Activated T-helper 17 cell treated with anti-CD3 and anti-CD28 coated beads, Interleukin-2, amount 50 U/mL, for 72 hours (primary cell): ENCODE results near the gene CPLX4. TPM values are rescaled to one million over a fixed set of nuclear protein-coding genes. Genes with fewer than 3 reads are reported as not detected.
"Not testable (repeated sequence)": the region's sequence is repeated elsewhere in the genome, so short reads cannot be mapped to it uniquely, and the experiment has no call there.

Experiments used
- ATAC-seq: fragments of 150-1000 bp; cut with Tn5 transposase; replicated peaks from 2 replicates; pipeline ENCODE4 v1.10.0; 2021; ENCODE audit warnings: mild to moderate bottlenecking, moderate library complexity
- H3K27ac Mint-ChIP-seq: one replicate; pipeline ENCODE4 v1.8.0; 2022; ENCODE audit warnings: mixed read lengths
- H3K27me3 Mint-ChIP-seq: one replicate; pipeline ENCODE4 v1.8.0; 2022; ENCODE audit warnings: mixed read lengths
- H3K36me3 Mint-ChIP-seq: one replicate; pipeline ENCODE4 v1.8.0; 2022; ENCODE audit warnings: low read depth, mild to moderate bottlenecking, mixed read lengths
- H3K4me1 Mint-ChIP-seq: one replicate; pipeline ENCODE4 v1.8.0; 2022; ENCODE audit warnings: mixed read lengths
- H3K4me3 Mint-ChIP-seq: one replicate; pipeline ENCODE4 v1.8.0; 2022; ENCODE audit warnings: mild to moderate bottlenecking, mixed read lengths
- H3K9me3 Mint-ChIP-seq: one replicate; pipeline ENCODE4 v1.8.0; 2022; ENCODE audit warnings: mixed read lengths
- total RNA-seq, 2 donors: library from RNA; stranded (reverse); gene quantifications; one replicate each; pipeline ENCODE4 v1.2.3, GENCODE V29; 2022

Gene CPLX4
- total RNA-seq, 2 donors from 2014 or later: not detected

DNA sequence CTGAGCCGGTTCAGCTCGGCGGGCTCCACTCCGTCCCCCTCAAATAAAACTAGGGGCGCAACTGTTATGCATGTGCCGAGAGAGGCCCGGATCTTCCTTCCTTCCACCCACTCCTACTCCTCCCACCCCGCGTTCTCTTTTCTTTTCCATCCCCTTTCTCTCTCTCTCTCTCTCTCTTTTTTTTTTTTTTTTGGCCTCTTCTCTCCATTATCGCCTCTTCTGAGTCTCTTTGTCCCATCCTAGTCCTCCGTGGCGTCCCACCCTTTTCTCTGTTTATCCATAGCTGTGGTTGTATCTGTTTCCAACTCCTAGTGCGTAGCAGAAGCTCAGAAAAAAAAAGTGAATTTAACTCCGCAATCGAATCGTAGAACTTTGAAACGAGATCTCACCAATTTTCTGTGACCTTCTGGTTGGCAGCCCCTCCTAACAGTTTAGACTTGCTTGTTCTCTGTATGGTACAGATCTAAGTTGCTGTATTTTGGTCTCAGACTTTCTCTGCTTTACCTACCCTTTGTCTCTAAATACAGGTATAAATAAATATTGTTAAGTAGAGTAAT is 48.8 kb downstream of the CPLX4 start:
- H3K4me1 Mint-ChIP-seq: peaks cover 11% of the 10 kb centered on the region
- H3K36me3 Mint-ChIP-seq: peaks cover 8% of the 10 kb centered on the region
- no peaks in the 10 kb centered on the region for H3K9me3 Mint-ChIP-seq
- peak overlapping the region; percentile 64 for H3K4me3 Mint-ChIP-seq
- peaks cover 61% of the 10 kb centered on the region for H3K27me3 Mint-ChIP-seq
- ATAC-seq: no peak
- no peak overlapping the region for H3K27ac Mint-ChIP-seq

DNA sequence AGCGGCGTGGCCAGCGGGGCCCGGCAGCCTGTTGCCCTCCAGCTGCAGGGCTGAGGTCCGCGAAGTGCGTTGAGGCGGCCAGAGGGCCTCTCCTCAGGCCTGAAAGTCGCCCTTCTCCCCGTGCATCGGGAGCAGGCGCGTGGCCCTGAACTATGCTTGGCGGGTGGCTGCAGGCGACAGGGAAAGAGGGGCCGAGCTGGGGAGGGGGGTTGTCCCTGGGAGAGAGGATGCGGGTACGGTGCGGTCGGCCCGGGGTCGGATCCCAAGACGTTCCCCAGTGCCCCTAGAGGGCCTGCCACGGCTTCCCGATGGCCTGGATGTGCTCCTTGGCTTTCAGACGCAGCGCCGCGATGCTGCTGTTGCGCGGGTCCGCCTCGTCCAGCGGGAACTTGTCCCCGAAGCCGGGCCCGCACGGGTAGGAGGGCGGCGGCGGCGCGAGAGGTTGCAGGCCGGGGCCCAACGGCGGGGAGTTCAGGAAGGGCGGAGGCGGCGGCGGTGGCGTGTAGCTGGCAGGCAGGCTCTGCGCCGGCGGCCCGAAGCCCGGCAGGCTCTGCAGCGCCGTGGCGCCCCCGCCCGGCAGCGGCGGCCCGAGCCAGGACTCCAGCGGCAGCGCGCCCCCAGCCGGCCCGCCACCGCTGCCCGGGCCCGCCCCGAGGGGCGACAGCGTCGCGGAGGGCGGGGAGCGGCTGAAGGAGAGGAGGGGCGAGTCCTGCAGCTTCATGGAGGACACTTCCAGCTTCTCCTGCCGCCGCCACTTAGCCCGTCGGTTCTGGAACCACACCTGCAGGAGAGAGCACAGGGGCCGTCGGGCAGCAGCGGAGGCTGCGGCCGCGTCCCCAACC is 49.5 kb downstream of the CPLX4 start:
- Mint-ChIP-seq H3K27me3 (peaks cover 57% of the 10 kb centered on the region), H3K36me3 (peaks cover 5% of the 10 kb centered on the region), H3K27ac (no peak overlapping the region), H3K4me3 (peak overlapping the region; percentile 64), H3K4me1 (peaks cover 11% of the 10 kb centered on the region), H3K9me3 (no peaks in the 10 kb centered on the region)
- ATAC-seq: peak; percentile 74

DNA sequence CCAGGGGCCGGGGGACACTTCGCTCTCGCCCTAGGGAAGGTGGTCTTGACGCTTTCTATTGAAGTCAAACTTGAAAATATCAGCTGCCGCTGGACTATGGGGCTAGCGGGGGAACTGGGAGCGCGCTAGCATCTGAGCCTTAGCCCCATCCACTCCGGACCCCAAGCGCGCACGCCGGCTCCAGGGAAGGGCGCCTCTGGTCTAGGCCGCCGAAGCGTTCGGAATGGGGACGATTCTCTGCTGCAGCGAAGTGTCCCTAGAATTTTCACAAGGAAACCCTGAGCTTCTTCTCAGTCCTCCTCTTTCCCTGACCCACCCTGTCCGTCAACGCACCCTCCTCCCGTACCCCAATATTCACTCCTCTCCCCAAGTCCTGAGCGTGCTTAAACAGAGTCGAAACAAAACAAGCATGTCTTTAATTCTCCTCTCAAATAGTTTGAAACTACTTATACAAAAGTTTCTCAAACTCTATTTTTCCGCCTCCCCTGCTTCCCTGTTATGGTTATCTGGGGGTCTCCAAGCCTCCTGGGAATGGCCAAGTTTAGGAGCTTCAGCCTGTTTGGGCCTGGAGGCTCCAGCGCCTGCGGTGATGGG is 50.2 kb downstream of the CPLX4 start:
- Mint-ChIP-seq H3K27ac (no peak overlapping the region), H3K9me3 (no peaks in the 10 kb centered on the region), H3K4me1 (peaks cover 14% of the 10 kb centered on the region), H3K4me3 (peak overlapping the region; percentile 29), H3K36me3 (peaks cover 5% of the 10 kb centered on the region), H3K27me3 (peaks cover 59% of the 10 kb centered on the region)
- ATAC-seq: no peak

DNA sequence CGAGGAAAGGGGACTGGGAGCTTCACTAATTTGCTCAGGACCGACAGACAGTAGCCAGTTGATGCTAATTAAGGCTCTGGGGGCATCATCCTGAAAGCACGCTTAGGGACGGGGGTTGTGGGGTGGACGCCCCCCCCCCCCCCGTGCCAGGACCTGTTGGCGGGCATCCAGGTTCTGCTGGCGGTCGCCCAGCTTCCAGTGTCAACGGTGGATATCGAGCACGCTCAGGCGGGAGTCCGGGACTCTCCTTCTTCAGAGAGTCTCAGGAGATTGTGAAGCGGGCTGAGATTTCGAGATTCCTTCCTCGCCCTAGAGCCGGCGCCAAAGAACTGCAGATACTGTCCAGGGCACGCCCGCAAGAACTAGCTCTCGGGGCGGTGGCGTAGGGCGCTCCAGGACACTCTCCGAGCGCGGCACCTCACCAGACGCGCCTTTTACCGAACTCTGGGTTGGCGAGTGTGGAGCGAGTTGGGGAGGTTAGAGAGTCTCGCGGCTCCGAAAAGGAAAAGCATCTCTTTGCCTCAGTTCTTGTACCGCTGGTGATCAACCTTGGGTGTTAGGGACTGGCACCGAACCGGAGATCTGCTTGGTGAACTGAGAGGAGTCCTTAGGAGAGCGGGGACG is 50.8 kb downstream of the CPLX4 start:
- Mint-ChIP-seq H3K4me3 (peak overlapping the region; percentile 29), H3K36me3 (peaks cover 5% of the 10 kb centered on the region), H3K4me1 (peaks cover 14% of the 10 kb centered on the region), H3K9me3 (no peaks in the 10 kb centered on the region), H3K27me3 (peaks cover 65% of the 10 kb centered on the region), H3K27ac (no peak overlapping the region)
- ATAC-seq: no peak

DNA sequence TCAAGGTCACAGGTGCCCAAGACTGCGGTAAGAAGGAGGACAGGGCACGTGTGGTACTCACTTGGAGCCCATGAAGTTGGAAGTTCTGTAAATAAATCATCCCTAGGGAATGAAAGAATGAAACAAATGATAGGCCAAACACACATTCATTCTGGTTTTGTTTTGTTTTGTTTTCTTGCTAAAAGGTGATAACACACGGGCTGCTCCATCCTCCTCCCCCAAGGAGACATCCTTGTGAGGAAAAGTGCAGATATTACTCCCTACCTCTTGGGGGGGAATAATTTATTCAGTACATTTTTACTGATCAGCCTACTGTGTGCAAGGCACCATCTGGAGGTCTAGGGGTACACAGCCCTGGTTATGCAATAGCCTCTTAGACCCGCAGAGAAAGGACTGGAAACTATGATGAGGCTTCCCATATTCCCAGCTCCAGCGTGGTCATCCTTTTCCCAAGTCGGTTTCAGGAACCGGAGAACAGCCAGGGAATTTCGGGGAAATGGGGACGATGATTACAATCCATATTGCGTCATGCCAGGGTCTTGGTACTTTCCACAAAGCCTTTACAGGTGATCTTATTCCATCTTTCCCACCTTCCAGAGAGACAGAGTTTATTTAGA is 51.5 kb downstream of the CPLX4 start:
- Mint-ChIP-seq H3K9me3 (no peaks in the 10 kb centered on the region), H3K27ac (no peak overlapping the region)

DNA sequence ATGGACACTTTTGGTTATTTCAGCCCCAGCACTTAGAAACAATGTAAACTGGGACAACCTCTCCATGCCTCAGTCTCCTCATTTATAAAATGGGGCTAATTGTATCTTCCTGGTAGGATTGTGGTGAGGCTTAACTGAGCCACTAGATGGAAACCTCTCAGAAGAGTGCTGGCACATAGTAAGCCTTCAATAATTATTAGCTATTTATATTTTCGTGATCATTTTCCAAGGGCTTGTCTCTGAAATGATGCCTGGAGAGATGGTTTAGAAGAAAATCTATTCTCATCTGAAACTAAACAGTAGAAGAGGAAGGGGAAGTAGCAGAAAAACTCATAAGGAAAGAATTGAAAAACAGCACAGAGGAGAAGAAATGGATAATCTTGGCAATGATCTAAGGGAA is 52.0 kb downstream of the CPLX4 start:
- H3K4me1 Mint-ChIP-seq: peaks cover 14% of the 10 kb centered on the region
- peaks cover 65% of the 10 kb centered on the region for H3K27me3 Mint-ChIP-seq
- no peak overlapping the region for H3K27ac Mint-ChIP-seq
- H3K4me3 Mint-ChIP-seq: peak overlapping the region; percentile 11
- H3K9me3 Mint-ChIP-seq: no peaks in the 10 kb centered on the region
- H3K36me3 Mint-ChIP-seq: peaks cover 5% of the 10 kb centered on the region
- no peak for ATAC-seq

More for the DNA sequence above, 51.5 kb downstream of the CPLX4 start:
- no peak for ATAC-seq
- Mint-ChIP-seq H3K27me3 (peaks cover 67% of the 10 kb centered on the region), H3K4me1 (peaks cover 14% of the 10 kb centered on the region), H3K4me3 (no peak overlapping the region), H3K36me3 (peaks cover 5% of the 10 kb centered on the region)

DNA sequence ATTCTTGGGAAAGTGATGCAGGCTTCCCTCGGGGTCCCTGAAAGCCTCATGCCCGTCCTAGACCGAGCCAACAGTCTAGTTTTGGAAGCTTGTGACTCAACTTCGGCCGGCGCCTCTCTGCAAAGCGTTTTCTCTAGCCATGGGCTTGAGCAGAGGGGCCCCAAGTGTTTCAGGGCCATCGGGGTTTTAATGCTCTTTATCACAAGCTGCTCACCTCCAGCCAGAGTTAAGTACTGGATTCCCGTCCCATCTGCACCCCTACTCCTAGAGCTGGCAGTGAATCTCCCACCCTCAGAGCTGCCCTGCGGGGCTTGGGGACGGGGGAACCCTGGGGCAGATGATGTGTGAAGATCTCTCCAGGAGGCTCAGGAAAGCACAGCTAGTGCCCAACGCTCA is 52.5 kb downstream of the CPLX4 start:
- Mint-ChIP-seq H3K4me1 (peaks cover 14% of the 10 kb centered on the region), H3K9me3 (no peaks in the 10 kb centered on the region), H3K27me3 (peaks cover 60% of the 10 kb centered on the region), H3K27ac (no peak overlapping the region), H3K4me3 (peak overlapping the region; percentile 11), H3K36me3 (peaks cover 5% of the 10 kb centered on the region)
- no peak for ATAC-seq

DNA sequence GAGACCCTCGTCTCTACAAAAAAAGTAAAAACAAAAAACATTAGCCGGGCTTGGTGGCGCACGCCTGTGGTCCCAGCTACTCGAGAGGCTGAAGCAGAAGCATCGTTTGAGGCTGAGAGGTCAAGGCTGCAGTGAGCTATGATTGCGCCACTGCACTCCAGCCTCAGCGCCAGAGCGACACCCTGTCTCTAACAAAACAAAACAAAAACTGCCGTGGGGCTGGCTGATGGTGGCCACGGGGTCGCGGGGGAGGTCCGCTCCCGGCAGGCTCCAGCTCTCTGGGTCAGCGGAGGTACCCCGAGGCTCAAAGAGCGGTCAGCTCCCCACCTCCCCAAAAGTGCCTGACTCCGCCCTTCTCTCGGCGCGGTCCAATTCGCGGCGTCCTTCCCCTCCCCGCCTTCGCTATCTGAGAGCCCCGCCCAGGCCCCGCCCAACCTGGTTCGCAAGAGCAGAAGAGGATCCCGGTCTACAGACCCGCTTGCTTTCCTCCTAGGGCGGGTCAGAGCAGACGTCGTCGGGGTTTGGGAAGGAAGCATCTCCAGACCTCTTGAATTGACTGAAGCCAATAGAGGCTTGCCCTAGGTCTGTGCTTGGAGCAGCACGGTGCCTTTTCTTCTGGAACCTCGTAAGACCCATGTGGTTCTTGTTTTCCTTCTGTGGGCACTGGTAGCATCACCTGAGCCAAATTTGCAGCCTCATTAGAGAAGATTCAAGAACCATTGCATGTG is 53.0 kb downstream of the CPLX4 start:
- ATAC-seq: peak; percentile 57
- peaks cover 14% of the 10 kb centered on the region for H3K4me1 Mint-ChIP-seq
- peaks cover 5% of the 10 kb centered on the region for H3K36me3 Mint-ChIP-seq
- no peak overlapping the region for H3K27ac Mint-ChIP-seq
- H3K27me3 Mint-ChIP-seq: peaks cover 60% of the 10 kb centered on the region
- no peaks in the 10 kb centered on the region for H3K9me3 Mint-ChIP-seq
- H3K4me3 Mint-ChIP-seq: peak overlapping the region; percentile 11

DNA sequence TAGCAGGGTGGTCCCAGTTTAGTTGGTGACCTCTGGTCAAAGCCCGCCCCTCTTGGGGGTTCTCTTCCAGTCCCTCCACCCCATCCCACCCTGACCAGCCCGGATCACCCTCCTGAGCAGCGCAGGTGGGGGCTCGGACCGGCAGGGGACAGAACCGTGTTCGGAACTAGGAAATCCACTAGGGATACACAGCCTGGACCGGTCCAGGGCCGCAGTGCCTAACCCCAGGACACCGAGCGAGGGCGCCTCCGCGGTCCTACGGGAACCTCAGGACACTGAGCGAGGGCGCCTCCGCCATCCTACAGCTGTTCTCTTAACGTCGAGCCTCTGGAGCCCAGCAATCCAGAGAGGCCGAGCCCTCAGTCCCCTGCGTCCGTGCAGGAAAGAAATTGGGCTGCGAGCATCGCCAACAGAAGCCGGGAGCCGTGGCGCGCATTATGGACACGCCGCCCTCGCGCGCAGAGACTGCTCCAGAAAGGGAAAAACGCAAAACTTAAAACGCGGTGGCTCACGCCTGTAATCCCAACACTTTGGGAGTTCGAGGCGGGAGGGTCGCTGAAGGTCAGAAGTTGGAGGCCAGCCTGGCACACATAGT is 53.7 kb downstream of the CPLX4 start:
- Mint-ChIP-seq H3K27ac (no peak overlapping the region), H3K9me3 (no peaks in the 10 kb centered on the region), H3K36me3 (peaks cover 3% of the 10 kb centered on the region), H3K27me3 (peaks cover 57% of the 10 kb centered on the region), H3K4me1 (peaks cover 13% of the 10 kb centered on the region), H3K4me3 (peak overlapping the region; percentile 11)
- ATAC-seq: no peak

DNA sequence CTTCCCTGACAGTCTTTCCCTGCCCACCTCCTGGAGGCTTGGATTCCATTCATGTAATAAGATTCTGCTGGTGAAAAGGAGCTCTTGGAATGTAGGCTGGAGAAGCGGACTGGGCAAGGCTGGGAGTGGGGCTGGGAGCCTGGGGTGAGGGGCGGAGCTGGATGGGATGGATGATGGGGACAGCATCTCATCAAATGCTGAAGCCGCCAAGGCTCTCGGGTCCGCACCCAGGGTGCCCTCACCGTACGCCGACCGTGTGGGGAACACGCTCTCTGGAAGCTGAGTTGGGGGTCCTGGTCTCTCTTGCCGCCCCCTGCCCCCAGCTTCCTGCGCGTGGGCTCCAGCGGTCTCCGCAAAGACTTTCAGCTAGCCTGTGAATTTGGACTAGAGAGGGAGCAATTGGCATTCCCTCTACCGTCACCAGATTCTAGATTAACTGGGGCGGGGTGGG is 54.3 kb downstream of the CPLX4 start:
- Mint-ChIP-seq H3K9me3 (no peaks in the 10 kb centered on the region), H3K4me3 (no peak overlapping the region), H3K4me1 (peaks cover 9% of the 10 kb centered on the region), H3K27ac (no peak overlapping the region), H3K27me3 (peaks cover 58% of the 10 kb centered on the region), H3K36me3 (no peaks in the 10 kb centered on the region)
- ATAC-seq: no peak

DNA sequence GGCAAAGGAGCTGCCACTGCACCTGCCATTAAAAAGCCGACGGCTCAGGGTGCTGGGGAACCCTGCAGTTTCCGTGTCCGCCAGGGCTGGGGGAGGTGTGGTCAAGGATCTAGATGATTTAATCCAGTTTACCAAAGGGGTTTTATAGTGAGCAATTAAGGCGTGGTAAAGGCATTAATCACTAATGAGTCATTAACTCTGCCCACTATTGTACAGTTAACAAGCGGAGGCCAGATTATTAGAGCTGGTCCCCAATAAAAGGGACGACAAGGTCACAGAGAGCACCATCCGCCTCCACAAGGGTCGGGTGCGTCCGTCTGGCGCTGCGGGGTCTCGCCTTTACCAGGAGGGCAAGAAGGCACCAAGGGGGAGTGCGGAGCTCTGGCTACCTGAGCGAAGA is 54.8 kb downstream of the CPLX4 start:
- Mint-ChIP-seq H3K4me1 (peaks cover 9% of the 10 kb centered on the region), H3K27me3 (peaks cover 60% of the 10 kb centered on the region), H3K27ac (no peak overlapping the region), H3K9me3 (no peaks in the 10 kb centered on the region), H3K4me3 (no peak overlapping the region), H3K36me3 (no peaks in the 10 kb centered on the region)
- ATAC-seq: no peak

DNA sequence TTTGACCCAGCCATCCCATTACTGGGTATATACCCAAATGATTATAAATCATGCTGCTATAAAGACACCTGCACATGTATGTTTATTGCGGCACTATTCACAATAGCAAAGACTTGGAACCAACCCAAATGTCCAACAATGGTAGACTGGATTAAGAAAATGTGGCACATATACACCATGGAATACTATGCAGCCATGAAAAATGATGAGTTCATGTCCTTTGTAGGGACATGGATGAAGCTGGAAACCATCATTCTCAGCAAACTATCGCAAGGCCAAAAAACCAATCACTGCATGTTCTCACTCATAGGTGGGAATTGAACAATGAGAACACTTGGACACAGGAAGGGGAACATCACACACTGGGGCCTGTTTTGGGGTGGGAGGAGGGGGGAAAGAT is 56.2 kb downstream of the CPLX4 start:
- peaks cover 57% of the 10 kb centered on the region for H3K27me3 Mint-ChIP-seq
- not testable (repeated sequence) for H3K4me1 Mint-ChIP-seq, H3K36me3 Mint-ChIP-seq, H3K9me3 Mint-ChIP-seq, H3K27ac Mint-ChIP-seq, ATAC-seq, H3K4me3 Mint-ChIP-seq

DNA sequence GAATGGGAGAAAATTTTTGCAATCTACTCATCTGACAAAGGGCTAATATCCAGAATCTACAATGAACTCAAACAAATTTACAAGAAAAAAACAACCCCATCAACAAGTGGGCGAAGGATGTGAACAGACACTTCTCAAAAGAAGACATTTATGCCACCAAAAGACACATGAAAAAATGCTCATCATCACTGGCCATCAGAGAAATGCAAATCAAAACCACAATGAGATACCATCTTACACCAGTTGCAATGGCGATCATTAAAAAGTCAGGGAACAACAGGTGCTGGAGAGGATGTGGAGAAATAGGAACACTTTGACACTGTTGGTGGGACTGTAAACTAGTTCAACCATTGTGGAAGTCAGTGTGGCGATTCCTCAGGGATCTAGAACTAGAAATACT is 56.6 kb downstream of the CPLX4 start:
- H3K36me3 Mint-ChIP-seq, H3K27ac Mint-ChIP-seq, ATAC-seq, H3K4me1 Mint-ChIP-seq, H3K9me3 Mint-ChIP-seq, H3K4me3 Mint-ChIP-seq: not testable (repeated sequence)
- peaks cover 56% of the 10 kb centered on the region for H3K27me3 Mint-ChIP-seq
